CD4-positive, alpha-beta T cell treated with Interferon alpha-2 for 1 hour (primary cell): ENCODE measurements around the gene EIF4EBP3.
A peak's percentile ranks its signal among the peaks of the same experiment; 100 is the strongest.

Source experiments
- DNase-seq, 2 donors: peaks; one replicate each; pipeline ENCODE4 v3.0.0-alpha.2; 2020 to 2022

Gene EIF4EBP3

DNA sequence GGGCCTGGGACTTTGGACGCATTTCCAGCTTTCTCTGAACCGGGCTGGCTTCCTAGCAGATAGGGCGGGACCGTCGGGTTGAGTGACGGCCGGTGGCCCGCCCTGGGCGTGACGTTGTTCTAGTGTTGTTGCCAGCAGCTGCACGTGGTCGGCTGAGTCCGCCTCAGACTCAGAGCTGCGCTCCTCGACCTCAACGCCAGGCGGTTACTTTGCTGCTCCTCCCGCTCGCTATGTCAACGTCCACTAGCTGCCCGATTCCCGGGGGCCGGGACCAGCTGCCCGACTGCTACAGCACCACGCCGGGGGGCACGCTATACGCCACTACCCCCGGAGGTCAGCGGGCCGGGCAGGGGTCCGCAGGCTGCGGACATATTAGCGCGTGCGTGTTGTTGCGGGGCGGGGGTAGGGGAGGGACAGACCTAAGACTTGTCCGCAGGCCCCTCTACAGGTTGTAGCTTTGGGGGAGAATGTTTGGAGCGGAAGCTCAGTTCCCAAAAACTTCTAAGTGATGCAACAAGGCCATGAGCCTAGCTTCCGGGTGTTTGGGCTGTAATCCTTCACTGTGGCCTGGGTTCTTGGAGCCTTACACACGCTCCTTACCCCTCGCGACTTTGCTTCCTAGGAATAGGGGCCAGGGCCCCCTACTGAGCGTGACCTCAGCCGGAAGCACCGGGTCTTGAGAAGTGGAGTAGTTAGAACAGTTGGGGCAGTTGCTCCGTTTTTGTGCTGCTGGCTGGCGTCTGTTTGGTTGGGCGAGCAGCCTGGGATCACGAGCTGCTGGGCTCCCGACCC lies at the start of gene EIF4EBP3:
TSS of gene EIF4EBP3 (plus strand) at position 155 of the 792 bp plus-strand sequence. CDS start at position 231, 76 bp downstream.
- peak; percentile 89 to 91 for DNase-seq

DNA sequence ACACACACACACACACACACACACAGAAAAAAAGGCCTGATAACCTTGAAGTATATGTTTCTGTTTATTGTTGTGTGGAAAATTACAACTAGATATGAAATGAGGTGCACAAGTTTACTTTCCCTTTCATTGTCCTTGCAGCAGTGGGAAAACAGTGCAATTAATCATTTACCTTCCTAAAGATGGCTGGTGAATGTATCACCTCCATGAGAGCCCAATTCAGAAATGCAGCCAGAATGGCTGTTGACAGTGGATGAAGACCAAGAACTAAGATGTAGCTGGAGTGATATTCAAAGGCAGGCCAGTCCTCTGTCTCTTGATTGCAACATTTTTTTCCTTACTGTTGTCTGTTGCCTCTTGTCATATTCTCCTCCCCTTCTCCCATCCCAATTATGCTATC lies 49.6 kb upstream of the EIF4EBP3 start:
- DNase-seq: no peak

DNA sequence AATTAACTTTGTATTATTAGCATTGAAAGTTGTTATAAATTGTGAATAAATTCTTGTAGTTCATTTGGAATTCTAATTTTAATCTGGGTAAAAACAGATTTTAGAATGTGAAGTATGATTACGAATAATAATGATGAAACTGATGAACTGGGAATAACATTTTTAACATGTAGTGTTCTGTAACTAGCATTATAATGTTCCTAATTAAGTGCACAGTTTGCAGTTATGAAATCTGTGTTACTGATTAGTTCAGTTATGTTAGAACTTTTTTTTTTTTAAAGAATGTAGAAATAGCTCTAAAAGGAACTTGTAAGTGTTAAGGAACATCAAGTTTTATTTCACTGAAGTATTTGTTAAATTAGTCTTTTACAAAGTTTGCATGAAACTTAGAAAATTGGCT lies 48.9 kb upstream of the EIF4EBP3 start:
- DNase-seq: no peak

DNA sequence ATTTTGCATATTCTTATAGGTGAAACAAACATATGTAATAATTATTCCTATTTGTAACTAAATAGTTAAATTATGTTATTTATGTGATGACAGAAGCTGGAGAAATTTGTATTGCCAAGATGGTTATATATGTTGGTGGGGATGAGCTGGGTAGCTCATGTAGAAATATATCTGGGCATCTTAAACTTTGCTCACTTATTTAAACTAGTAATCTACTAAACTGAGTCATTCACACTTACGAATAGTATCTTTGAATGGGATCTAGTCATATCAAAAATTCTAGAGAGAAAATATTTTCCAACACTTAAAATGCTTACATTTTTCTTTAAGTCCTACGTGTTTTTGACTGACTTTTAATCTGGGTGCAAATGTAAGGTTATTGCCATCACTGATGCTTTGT lies 44.6 kb upstream of the EIF4EBP3 start:
- DNase-seq: no peak

DNA sequence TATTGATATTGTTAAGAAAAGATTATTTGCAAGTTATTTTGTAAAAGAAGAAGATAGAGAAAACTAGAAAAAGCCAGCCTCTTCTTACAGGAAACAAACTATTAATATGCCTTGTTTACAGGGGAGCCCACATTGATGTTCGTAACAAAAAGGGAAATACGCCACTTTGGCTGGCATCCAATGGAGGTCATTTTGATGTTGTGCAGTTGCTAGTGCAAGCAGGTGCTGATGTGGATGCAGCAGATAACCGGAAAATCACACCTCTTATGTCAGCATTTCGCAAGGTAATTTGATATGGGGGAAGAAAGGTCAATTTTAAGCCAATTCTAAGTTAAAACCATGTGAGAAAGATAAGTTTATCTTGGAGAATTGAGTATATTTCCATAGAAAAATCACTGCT lies 37.6 kb upstream of the EIF4EBP3 start:
- no peak for DNase-seq

DNA sequence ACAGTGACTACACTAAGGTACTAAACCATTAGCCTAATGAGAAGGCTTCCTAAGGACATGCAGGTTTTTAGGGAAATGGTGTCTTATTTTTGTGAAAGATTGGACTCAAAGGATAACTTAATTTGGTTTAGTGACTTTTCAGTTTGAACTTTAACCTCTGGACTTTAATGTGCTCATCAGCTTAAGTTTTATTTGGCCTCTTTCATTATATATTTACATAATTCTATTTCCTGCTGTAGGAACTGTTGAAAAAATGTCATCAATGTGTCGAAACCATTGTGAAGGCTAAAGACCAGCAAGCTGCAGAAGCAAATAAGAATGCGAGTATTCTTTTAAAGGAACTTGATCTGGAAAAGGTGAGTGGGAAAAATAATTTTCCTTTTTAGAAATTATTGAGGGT lies 34.3 kb upstream of the EIF4EBP3 start:
- no peak for DNase-seq

DNA sequence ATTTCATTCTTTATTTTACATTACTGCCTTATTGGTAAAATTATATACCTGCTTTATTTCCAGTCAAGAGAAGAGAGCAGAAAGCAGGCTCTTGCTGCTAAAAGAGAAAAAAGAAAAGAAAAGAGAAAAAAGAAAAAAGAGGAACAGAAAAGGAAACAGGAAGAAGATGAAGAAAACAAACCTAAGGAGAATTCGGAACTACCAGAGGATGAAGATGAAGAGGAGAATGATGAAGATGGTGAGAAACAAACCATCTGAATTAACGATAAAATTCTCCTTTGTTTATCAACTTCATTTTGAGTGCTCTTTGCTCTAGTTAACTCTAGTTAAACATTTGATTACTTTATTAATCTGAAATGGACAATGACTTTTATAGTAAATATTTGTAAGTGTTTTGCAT lies 23.5 kb upstream of the EIF4EBP3 start:
- DNase-seq: no peak

DNA sequence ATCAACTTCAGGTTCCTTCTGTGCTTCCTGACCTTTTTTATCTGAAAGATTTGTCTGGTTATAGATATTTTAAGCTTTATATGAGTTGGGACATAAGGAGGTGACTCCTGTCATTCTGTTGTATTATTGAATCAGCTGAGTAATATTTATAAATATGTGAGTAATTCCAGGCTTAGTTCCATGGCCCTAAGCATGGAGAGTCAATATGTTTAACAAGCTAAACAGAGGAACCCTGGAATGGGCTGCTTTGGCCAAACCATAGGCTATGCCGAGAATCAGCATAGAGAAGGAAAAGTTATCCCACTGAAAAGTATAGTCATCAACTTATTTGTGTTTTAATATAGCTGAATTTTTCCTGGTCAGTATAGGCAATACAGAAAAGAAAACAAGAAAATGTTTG lies 7.2 kb upstream of the EIF4EBP3 start:
- DNase-seq: no peak

DNA sequence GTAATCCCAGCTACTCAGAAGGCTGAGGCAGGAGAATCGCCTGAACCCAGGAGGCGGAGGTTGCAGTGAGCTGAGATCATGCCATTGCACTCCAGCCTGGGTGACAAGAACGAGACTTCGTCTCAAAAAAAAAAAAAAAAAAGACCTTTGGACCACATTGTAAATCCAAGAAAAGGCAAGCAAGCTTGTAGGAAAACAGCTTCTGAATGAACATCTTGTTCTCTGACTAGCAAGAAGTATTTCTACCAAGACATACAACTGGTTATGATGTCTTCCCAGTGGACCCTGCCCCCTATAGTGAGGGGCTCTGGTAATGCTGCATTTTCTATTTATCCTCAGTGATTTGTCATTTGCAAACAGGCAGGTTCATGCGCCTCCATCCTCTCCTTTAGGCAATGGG lies 4.5 kb upstream of the EIF4EBP3 start:
- no peak for DNase-seq

DNA sequence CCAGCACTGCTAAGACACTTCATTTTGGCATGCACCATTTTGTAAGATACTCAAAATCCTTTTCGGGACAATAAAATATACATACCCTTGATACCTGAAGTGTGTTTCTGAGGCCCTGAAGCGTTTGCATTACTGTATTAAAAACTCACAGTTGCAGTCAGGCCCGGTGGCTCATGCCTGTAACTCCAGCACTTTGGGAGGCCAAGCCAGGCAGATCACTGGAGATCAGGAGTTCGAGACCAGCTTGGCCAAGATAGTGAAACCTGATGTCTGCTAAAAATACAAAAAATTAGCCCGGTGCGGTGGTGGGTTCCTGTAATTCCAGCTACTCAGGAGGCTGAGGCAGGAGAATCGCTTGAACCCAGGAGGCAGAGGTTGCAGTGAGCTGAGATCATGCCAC lies 2.5 kb upstream of the EIF4EBP3 start:
- DNase-seq: no peak

DNA sequence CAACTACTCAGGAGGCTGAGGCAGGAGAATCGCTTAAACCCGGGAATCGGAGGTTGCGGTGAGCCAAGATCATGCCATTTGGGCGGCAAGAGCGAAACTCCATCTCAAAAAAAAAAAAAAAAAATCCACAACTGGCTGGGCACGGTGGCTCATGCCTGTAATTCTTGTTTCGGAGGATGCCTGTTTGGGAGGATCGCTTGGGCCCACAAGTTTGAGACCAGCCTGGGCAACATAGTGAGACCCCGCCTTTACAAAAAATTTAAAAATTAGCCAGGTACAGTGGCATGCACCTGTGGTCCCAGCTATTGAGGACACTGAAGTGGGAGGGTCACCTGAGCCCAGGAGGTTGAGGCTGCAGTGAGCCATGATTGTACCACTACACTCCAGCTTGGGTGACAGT lies 1.9 kb upstream of the EIF4EBP3 start:
- DNase-seq: no peak

DNA sequence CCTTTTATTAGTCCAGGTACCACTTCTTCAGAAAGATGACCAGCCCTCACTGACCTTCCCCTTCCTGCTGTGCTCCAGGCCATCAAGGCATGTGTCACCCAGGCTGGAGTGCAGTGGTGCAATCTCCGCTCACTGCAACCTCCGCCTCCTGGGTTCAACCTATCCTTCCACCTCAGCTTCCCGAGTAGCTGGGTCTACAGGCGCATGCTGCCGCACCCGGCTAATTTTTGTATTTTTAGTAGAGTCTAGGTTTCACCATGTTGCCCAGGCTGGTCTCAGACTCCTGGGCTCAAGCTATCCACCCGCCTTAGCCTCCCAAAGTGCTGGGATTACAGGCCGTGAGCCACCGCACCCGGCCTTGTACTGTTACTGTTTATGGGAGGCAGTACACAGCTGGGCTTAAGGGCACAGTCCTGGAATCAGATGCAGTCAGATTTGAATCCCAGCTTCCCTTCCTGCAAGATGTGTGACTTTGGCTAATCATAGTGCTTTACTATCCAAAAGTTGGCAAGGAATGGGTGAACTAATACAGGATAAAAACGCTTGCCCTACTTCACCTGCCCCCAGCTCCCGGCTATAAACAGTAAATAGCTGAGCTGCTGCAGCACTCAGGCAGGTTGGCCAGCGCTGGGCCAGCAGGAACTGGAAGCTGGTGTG lies 483 bp upstream of the EIF4EBP3 start:
- peak in 1 of 2 donors; percentile 30 for DNase-seq

DNA sequence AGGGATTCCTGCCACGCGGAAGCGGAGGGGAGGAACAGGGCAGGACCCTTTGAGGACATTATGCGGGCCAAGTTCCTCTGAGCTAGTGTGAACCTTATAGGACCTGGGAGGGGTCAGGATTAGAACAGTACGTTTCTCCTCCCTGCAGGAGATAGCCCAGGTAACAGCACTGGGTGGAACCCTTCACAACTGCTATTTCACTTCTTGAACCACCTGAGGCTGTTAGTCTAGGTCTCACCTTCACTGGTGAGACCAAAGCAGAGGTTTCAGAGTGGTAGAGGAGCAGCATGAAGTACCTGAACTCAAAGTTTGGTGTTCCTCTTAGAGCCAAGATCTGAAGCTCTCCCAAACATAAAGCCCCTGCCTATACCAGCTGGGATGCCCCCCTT lies 832 bp downstream of the EIF4EBP3 start:
- no peak for DNase-seq

DNA sequence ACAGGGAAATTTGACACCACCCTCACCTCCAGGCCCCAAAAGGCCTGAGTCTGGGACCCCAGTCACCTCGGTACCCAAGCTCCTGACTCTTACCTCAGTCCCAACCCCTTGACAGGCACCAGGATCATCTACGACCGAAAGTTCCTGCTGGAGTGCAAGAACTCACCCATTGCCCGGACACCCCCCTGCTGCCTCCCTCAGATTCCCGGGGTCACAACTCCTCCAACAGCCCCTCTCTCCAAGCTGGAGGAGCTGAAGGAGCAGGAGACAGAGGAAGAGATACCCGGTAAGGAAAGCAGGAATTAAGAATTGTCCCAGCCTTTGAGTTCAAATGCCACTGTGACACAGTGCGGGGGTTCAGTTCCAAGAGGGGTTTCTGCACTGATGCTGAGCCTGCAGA lies 1.3 kb downstream of the EIF4EBP3 start:
- DNase-seq: no peak

DNA sequence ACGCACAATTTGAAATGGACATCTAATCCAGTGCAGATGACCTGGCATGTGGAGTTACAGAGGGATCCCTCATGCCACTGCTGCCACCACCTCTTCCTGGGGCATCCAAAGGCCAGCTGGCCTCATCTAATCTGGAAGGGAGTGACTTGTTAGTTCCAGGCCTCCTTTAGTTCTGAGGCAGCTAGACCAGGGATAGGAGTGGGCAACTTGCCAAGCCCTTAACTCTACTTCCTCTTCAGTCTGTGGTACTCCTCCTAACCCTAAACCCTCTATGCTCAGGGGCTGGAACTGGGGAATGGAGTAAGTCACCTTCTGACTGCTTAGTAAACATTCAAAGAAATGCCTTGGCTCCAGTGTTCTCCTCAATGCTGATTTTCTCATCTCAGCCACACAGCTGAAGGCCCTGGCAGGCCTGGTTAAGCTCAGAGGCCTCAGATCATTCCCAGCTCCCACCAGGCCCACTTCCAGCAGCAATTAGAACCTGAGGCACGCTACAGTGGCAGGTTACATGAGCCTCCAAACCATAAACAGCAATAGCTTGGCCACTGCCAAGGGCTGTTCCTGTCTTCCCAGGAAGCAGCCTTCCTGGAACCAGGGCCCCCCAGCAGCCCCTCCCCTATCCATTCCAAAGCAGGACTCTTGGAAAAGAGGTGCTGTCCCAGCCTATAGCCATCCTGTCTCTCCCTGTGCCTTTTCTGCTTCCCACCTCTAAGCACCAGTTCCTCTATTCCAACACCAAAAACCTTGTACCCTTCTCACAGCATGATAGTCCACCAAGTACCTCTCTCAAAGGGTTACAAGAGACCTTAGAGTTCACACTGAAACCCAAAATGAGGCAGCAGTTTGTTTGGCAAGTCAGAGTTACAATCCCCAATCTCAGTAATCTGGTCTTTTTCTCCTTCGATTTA lies 2.0 kb downstream of the EIF4EBP3 start:
- DNase-seq: peak; percentile 39 to 48

DNA sequence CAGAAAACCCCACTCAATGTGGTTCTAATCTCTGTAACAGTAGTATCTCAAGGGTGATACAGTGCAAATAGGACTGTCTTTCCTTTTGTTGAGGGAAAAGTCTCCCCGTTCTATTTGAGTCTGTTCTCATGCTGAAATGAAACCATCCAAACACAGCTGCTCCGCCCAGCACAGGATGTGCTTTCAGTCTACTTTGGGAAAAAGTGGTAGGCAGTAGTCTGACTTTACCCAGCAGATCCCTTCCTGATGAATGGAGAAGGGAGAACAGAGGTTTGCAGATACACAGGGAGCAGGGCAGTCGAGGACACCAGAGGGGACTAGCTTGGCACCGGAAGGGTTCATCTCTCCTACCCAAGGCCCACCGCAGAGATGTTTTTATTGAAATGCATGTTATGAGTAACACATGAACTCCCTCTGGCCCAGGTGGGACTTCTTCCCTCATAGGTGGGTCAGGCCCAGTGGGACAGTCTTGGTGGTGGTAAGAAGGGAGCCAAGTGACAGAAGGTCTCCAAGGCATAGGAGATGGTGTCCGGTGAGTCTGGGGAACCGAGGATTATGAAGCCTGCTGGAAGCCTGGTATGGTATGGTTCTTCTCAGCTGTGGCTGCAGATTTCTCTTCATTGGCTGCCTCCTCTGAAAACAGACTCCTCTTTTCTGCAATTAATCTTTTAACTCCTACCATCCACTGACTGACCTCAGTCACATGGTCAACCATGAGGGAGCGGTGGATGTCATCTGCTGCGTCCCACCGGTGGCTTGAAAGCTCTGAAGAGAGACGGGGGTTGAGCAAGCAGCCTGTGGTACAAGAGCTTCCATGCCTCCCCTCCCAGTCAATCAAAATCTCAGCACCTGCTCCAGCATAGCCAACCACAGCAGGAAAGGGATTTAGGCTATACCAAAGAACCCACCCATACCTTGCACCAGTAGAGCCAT lies 3.0 kb downstream of the EIF4EBP3 start:
- DNase-seq: no peak

DNA sequence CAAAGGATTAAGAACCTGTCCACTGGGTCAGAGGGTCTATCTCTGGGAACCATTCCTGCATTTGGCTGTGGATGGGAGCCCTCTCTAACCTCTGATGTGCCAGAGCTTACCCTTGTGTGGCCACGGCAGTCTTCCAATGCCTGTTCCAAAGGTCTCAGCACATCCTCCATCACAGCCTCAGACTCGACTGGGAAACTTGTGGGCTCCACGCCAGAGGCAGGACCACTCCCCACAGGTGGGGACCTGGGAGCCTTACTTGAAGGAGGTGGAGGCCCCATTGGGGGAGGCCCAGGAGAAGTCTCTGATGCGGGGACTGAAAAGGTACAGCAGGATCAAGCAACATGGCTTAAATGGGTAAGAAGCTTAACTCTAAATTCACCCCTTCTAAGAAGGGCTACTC lies 4.4 kb downstream of the EIF4EBP3 start:
- DNase-seq: no peak

DNA sequence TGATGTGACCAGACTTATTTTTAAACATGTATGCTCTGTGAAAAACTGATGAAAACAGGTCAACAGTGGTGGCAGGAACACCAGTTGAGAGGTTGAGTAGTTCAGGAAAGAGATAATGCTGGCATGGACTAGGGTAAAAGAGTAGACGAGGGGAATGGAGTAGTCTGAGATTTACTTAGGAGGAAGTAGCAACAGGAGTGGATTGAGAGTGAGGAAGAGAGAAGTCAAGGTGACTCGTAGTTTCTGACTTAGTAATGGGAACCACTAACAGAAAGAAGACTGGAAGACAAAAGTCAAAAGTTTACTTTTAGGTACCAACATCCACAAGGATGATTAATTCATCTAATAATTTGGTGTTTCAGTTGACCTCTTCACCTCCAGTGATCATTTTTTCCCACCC lies 6.2 kb downstream of the EIF4EBP3 start:
- no peak for DNase-seq

DNA sequence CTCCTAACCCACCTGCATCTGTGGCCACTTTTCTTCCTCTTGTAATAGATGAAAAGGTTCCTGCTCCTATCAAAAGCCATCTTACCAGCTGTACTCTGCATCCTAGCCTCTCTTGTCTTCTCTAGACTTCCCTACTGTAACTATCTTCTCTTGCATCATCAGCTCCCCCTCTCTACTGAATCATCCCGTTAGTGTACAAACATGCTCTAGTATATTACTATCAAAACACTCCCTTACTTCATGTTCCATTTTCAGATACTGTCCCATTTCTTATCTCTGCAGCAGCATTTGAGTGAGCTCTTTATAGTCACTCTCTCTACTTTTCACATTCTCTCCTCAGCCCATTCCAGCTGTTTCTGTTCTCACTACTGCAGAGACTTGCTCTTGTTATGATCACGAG lies 7.0 kb downstream of the EIF4EBP3 start:
- DNase-seq: no peak

DNA sequence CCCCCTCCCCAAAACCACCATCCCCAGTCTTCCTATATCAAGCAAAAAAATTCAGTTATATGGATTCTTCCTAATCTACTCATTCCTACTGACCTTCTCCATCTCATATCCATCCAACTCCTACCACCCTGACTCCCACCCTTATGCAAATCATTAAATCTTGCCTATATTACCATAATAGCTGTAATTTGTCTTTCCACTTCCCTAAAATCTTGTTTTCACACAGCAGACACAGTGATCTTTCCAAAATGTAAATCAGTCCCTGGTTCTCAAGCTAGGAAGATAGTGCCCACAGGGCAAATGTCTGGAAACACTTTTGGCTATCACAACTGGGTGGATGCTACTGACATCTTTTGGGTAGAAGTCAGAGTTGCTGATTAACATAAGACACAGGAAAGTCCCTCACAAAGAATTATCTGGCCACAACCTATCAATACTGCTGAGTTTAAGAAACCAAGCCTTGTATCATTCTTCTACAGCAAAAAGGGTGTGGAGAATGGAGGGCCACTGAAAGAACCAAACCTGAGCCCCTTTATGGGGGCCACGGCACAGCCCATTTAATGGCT lies 8.4 kb downstream of the EIF4EBP3 start:
- no peak for DNase-seq

DNA sequence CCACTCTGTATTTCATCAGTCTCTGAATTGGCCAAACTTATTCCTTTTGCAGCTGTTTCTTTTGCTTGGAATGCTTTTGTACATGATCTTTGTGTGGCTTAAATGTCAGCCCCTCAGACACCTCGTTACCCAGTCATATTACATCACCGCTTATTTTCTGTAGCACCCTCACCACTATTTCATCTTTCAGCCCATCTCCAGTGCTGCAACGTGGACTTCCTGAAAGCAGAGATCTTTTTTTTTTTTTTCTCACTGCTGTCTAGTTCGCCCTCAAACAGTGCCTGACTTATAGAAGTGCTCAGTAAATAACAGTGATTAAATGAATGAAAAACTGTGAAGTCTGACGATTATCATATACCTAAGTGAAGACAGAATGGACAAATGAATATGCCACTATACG lies 9.0 kb downstream of the EIF4EBP3 start:
- no peak for DNase-seq
